Measurements from ENCODE around the gene ROR2.

Gene ROR2

GRCh38 chr9:91724609-91725505 lies 225.2 kb downstream of the ROR2 start:
- Histone ChIP-seq H3K9ac (ENCODE audit: low read depth, low read length) (no peak overlapping the region), H3K9me3 (replicated peaks; ENCODE audit: low read length) (no peaks in the 10 kb centered on the region)

GRCh38 chr9:91724068-91724440 lies 226.0 kb downstream of the ROR2 start:
- Histone ChIP-seq H3K4me1 (ENCODE audit: control insufficient read depth, insufficient read depth, low read length) (no peaks in the 10 kb centered on the region), H3K9ac (ENCODE audit: low read depth, low read length) (no peak overlapping the region), H3K9me3 (replicated peaks; ENCODE audit: low read length) (no peaks in the 10 kb centered on the region), H3K4me2 (ENCODE audit: low read length) (no peak overlapping the region), H3K36me3 (ENCODE audit: insufficient read depth, low read length) (no peaks in the 10 kb centered on the region), H3K27me3 (ENCODE audit: control insufficient read depth, insufficient read depth, low read length) (peaks cover 25% of the 10 kb centered on the region), H3K4me3 (ENCODE audit: low read length) (no peak overlapping the region)

More at GRCh38 chr9:91724609-91725505, 225.2 kb downstream of the ROR2 start:
- Histone ChIP-seq H3K4me2 (ENCODE audit: low read length) (no peak overlapping the region), H3K27me3 (ENCODE audit: control insufficient read depth, insufficient read depth, low read length) (peaks cover 21% of the 10 kb centered on the region), H3K36me3 (ENCODE audit: insufficient read depth, low read length) (no peaks in the 10 kb centered on the region), H3K4me1 (ENCODE audit: control insufficient read depth, insufficient read depth, low read length) (no peaks in the 10 kb centered on the region), H3K4me3 (ENCODE audit: low read length) (no peak overlapping the region)

- Histone ChIP-seq H3K27me3 (ENCODE audit: control insufficient read depth, insufficient read depth, low read length) (peaks cover 25% of the 10 kb centered on the region), H3K4me1 (ENCODE audit: control insufficient read depth, insufficient read depth, low read length) (no peaks in the 10 kb centered on the region), H3K9ac (ENCODE audit: low read depth, low read length) (no peak overlapping the region), H3K9me3 (replicated peaks; ENCODE audit: low read length) (no peaks in the 10 kb centered on the region), H3K36me3 (ENCODE audit: insufficient read depth, low read length) (no peaks in the 10 kb centered on the region), H3K4me3 (ENCODE audit: low read length) (no peak overlapping the region), H3K4me2 (ENCODE audit: low read length) (no peak overlapping the region)
These were observed 226.5 kb downstream of the ROR2 start for GRCh38 chr9:91723420-91724067.

GRCh38 chr9:91720751-91721705 lies 229.0 kb downstream of the ROR2 start:
- H3K9me3 ChIP-seq (replicated peaks; ENCODE audit: low read length), result no peaks in the 10 kb centered on the region
- H3K27me3 ChIP-seq (ENCODE audit: control insufficient read depth, insufficient read depth, low read length), result peaks cover 22% of the 10 kb centered on the region
- H3K4me3 ChIP-seq (ENCODE audit: low read length), result no peak overlapping the region
- no peak overlapping the region for H3K9ac ChIP-seq (ENCODE audit: low read depth, low read length)
- no peaks in the 10 kb centered on the region for H3K36me3 ChIP-seq (ENCODE audit: insufficient read depth, low read length)
- H3K4me2 ChIP-seq (ENCODE audit: low read length), result no peak overlapping the region
- H3K4me1 ChIP-seq (ENCODE audit: control insufficient read depth, insufficient read depth, low read length), result no peaks in the 10 kb centered on the region

- Histone ChIP-seq H3K36me3 (ENCODE audit: insufficient read depth, low read length) (no peaks in the 10 kb centered on the region), H3K4me2 (ENCODE audit: low read length) (no peak overlapping the region), H3K27me3 (ENCODE audit: control insufficient read depth, insufficient read depth, low read length) (peaks cover 26% of the 10 kb centered on the region), H3K4me1 (ENCODE audit: control insufficient read depth, insufficient read depth, low read length) (no peaks in the 10 kb centered on the region), H3K9me3 (replicated peaks; ENCODE audit: low read length) (no peaks in the 10 kb centered on the region), H3K9ac (ENCODE audit: low read depth, low read length) (no peak overlapping the region), H3K4me3 (ENCODE audit: low read length) (no peak overlapping the region)
These were observed 229.7 kb downstream of the ROR2 start for GRCh38 chr9:91720313-91720712.

GRCh38 chr9:91718071-91718470 lies 232.0 kb downstream of the ROR2 start:
- Histone ChIP-seq H3K9me3 (replicated peaks; ENCODE audit: low read length) (no peaks in the 10 kb centered on the region), H3K9ac (ENCODE audit: low read depth, low read length) (no peak overlapping the region), H3K4me3 (ENCODE audit: low read length) (no peak overlapping the region), H3K4me1 (ENCODE audit: control insufficient read depth, insufficient read depth, low read length) (no peaks in the 10 kb centered on the region), H3K4me2 (ENCODE audit: low read length) (no peak overlapping the region), H3K36me3 (ENCODE audit: insufficient read depth, low read length) (no peaks in the 10 kb centered on the region), H3K27me3 (ENCODE audit: control insufficient read depth, insufficient read depth, low read length) (peaks cover 29% of the 10 kb centered on the region)

GRCh38 chr9:91716815-91717214 lies 233.2 kb downstream of the ROR2 start:
- peaks cover 22% of the 10 kb centered on the region for H3K27me3 ChIP-seq (ENCODE audit: control insufficient read depth, insufficient read depth, low read length)
- H3K36me3 ChIP-seq (ENCODE audit: insufficient read depth, low read length), result no peaks in the 10 kb centered on the region
- no peaks in the 10 kb centered on the region for H3K4me1 ChIP-seq (ENCODE audit: control insufficient read depth, insufficient read depth, low read length)
- H3K9me3 ChIP-seq (replicated peaks; ENCODE audit: low read length), result no peaks in the 10 kb centered on the region
- no peak overlapping the region for H3K9ac ChIP-seq (ENCODE audit: low read depth, low read length)
- H3K4me3 ChIP-seq (ENCODE audit: low read length), result no peak overlapping the region
- H3K4me2 ChIP-seq (ENCODE audit: low read length), result no peak overlapping the region

- no peak overlapping the region for H3K4me2 ChIP-seq (ENCODE audit: low read length)
- peaks cover 22% of the 10 kb centered on the region for H3K27me3 ChIP-seq (ENCODE audit: control insufficient read depth, insufficient read depth, low read length)
- no peaks in the 10 kb centered on the region for H3K4me1 ChIP-seq (ENCODE audit: control insufficient read depth, insufficient read depth, low read length)
- H3K36me3 ChIP-seq (ENCODE audit: insufficient read depth, low read length), result no peaks in the 10 kb centered on the region
- no peaks in the 10 kb centered on the region for H3K9me3 ChIP-seq (replicated peaks; ENCODE audit: low read length)
- no peak overlapping the region for H3K4me3 ChIP-seq (ENCODE audit: low read length)
- H3K9ac ChIP-seq (ENCODE audit: low read depth, low read length), result no peak overlapping the region
These were observed 233.8 kb downstream of the ROR2 start for GRCh38 chr9:91716239-91716638.

GRCh38 chr9:91714874-91715615 lies 235.0 kb downstream of the ROR2 start:
- H3K27me3 ChIP-seq (ENCODE audit: control insufficient read depth, insufficient read depth, low read length), result peaks cover 17% of the 10 kb centered on the region
- H3K4me1 ChIP-seq (ENCODE audit: control insufficient read depth, insufficient read depth, low read length), result no peaks in the 10 kb centered on the region
- H3K4me3 ChIP-seq (ENCODE audit: low read length), result no peak overlapping the region
- no peaks in the 10 kb centered on the region for H3K9me3 ChIP-seq (replicated peaks; ENCODE audit: low read length)
- no peak overlapping the region for H3K9ac ChIP-seq (ENCODE audit: low read depth, low read length)
- H3K4me2 ChIP-seq (ENCODE audit: low read length), result peak overlapping the region; percentile 53
- H3K36me3 ChIP-seq (ENCODE audit: insufficient read depth, low read length), result no peaks in the 10 kb centered on the region

GRCh38 chr9:91714020-91714806 lies 235.8 kb downstream of the ROR2 start:
- peak overlapping the region; percentile 48 for H3K4me3 ChIP-seq (ENCODE audit: low read length)
- H3K9me3 ChIP-seq (replicated peaks; ENCODE audit: low read length), result no peaks in the 10 kb centered on the region
- peaks cover 13% of the 10 kb centered on the region for H3K27me3 ChIP-seq (ENCODE audit: control insufficient read depth, insufficient read depth, low read length)
- H3K4me1 ChIP-seq (ENCODE audit: control insufficient read depth, insufficient read depth, low read length), result no peaks in the 10 kb centered on the region
- H3K9ac ChIP-seq (ENCODE audit: low read depth, low read length), result no peak overlapping the region
- peak overlapping the region; percentile 53 for H3K4me2 ChIP-seq (ENCODE audit: low read length)
- no peaks in the 10 kb centered on the region for H3K36me3 ChIP-seq (ENCODE audit: insufficient read depth, low read length)
